ENCODE measurements around the gene STIM2. TPM values are rescaled to one million over a fixed set of nuclear protein-coding genes. Genes with fewer than 3 reads are reported as not detected.

STIM2 gene
- total and polyA plus RNA-seq, 9 of the 15 experiments (the other 6 are each of a cell fraction or from before 2014, with no cell fraction given) = 7.2 to 26.8 (median 15.4) TPM

DNA sequence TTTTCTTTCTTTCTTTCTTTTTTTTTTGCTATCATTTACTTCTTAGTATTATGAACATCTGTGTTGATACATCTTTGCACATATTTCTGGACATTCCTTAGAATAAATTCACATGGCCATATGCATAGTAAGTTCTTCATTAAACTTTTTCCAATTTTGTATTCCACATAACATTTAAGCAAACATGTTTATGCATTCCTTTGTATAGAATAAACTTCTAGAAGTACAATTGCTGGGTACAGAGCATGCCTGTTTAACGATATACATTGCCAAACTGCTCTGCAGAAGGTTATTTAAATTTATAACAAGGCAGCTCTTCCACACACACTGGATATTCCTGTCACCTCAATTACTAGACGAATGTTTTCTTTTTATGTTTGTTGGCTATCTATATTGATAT lies 36.0 kb upstream of the STIM2 start (continued):
- TF ChIP-seq, protein P1, sequence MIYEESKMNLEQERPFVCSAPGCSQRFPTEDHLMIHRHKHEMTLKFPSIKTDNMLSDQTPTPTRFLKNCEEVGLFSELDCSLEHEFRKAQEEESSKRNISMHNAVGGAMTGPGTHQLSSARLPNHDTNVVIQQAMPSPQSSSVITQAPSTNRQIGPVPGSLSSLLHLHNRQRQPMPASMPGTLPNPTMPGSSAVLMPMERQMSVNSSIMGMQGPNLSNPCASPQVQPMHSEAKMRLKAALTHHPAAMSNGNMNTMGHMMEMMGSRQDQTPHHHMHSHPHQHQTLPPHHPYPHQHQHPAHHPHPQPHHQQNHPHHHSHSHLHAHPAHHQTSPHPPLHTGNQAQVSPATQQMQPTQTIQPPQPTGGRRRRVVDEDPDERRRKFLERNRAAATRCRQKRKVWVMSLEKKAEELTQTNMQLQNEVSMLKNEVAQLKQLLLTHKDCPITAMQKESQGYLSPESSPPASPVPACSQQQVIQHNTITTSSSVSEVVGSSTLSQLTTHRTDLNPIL (CRISPR knock-in tag; IDR thresholded peaks at IDR 0.05) = no peak
- TF ChIP-seq MTA2 (IDR thresholded peaks at IDR 0.05; ENCODE audit: low read depth) (no peak), SMAD1 (IDR thresholded peaks at IDR 0.05; ENCODE audit: low read depth, low read length, partially characterized antibody) (no peak), KLF16 (IDR thresholded peaks at IDR 0.05) (no peak), ZKSCAN1 (IDR thresholded peaks at IDR 0.05; ENCODE audit: low read depth, low read length) (no peak)
- TF ChIP-seq, protein P2, sequence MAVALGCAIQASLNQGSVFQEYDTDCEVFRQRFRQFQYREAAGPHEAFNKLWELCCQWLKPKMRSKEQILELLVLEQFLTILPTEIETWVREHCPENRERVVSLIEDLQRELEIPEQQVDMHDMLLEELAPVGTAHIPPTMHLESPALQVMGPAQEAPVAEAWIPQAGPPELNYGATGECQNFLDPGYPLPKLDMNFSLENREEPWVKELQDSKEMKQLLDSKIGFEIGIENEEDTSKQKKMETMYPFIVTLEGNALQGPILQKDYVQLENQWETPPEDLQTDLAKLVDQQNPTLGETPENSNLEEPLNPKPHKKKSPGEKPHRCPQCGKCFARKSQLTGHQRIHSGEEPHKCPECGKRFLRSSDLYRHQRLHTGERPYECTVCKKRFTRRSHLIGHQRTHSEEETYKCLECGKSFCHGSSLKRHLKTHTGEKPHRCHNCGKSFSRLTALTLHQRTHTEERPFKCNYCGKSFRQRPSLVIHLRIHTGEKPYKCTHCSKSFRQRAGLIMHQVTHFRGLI (CRISPR knock-in tag; IDR thresholded peaks at IDR 0.05) = no peak

DNA sequence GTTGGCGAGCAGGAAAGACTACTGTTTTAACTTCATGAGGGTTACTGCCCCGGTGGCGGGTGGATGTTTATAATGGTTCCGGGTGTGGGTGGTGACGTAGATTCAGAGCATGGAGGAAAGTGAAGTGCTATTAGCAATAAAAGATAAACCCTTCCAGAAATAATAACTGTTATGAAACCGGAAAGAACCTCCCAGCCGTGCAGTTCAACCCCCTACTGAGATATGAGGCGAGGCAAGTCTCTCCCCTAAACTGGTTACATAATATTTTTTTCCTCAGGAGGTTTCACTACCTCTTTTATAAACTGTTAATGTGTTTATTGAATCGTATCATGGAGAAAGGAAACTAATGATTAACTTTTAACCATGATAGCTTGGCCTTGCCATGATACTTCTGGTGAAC lies 33.9 kb upstream of the STIM2 start:
- intact Hi-C loops (cut with micrococcal nuclease) = no loop called here
- no peaks in the 10 kb centered on the region; the same call in 1 of the 2 replicates for H3K9me3 ChIP-seq (replicated peaks; ENCODE audit: control insufficient read depth, insufficient read depth, low read depth, low read length)
- no TSS peak for BruUV-seq (replicated peaks)
- no peaks in the 10 kb centered on the region for H3K79me2 ChIP-seq (ENCODE audit: control insufficient read depth, insufficient read depth, low read length)
- no peak for DNase-seq (ENCODE audit: extremely low read depth in 1 of 4, low spot score in 3 of 4)
- H3K4me1 ChIP-seq (replicated peaks in 1 of 2; ENCODE audit: control insufficient read depth in 2 of 2, insufficient read depth in 2 of 2, low read length in 2 of 2) = no peaks in the 10 kb centered on the region
- no peak overlapping the region for H3K27ac ChIP-seq (ENCODE audit: extremely low read depth, low read depth, low read length)
- H3K9me1 ChIP-seq (ENCODE audit: control insufficient read depth, insufficient read depth, low read length) = no peaks in the 10 kb centered on the region
- no peaks in the 10 kb centered on the region for H3K27me3 ChIP-seq (ENCODE audit: control insufficient read depth in 2 of 2, insufficient read depth in 2 of 2, low read length in 2 of 2)
- WGBS (ENCODE audit: insufficient coverage, low coverage, missing lambda C conversion rate) = 36% methylated on average over 9 of the region's 9 CpGs
- no peak overlapping the region for H2AFZ ChIP-seq (ENCODE audit: low read depth, low read length)
- POLR2A ChIA-PET = no interaction called here
- H3K9ac ChIP-seq (ENCODE audit: insufficient read depth in 1 of 2, low read depth in 2 of 2, low read length in 2 of 2) = no peak overlapping the region
- ATAC-seq = no peak
- H3K36me3 ChIP-seq (ENCODE audit: control insufficient read depth, insufficient read depth, low read length) = no peaks in the 10 kb centered on the region
- H3K4me3 ChIP-seq = no peak overlapping the region
- CTCF ChIA-PET (ENCODE audit: low intra/inter-chr PET ratio) = no interaction called here
- H3K4me2 ChIP-seq (ENCODE audit: insufficient read depth, low read length) = no peak overlapping the region
- H4K20me1 ChIP-seq (replicated peaks; ENCODE audit: control insufficient read depth, insufficient read depth, low read length) = no peaks in the 10 kb centered on the region
- FAIRE-seq = no peak
- in situ Hi-C loops (cut with MboI) = no loop called here
- TF ChIP-seq, protein P3, sequence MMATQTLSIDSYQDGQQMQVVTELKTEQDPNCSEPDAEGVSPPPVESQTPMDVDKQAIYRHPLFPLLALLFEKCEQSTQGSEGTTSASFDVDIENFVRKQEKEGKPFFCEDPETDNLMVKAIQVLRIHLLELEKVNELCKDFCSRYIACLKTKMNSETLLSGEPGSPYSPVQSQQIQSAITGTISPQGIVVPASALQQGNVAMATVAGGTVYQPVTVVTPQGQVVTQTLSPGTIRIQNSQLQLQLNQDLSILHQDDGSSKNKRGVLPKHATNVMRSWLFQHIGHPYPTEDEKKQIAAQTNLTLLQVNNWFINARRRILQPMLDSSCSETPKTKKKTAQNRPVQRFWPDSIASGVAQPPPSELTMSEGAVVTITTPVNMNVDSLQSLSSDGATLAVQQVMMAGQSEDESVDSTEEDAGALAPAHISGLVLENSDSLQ (IDR thresholded peaks at IDR 0.05) = no peak
- TF ChIP-seq SRSF3 (IDR thresholded peaks at IDR 0.05; ENCODE audit: insufficient read depth, low read length) (no peak), BACH1 (tag; IDR thresholded peaks at IDR 0.05) (no peak), ZNF766 (CRISPR knock-in tag; conservative IDR thresholded peaks at IDR 0.05) (no peak), GABPA (tag; conservative IDR thresholded peaks at IDR 0.05; ENCODE audit: low read depth) (no peak)
- TF ChIP-seq, protein P4, sequence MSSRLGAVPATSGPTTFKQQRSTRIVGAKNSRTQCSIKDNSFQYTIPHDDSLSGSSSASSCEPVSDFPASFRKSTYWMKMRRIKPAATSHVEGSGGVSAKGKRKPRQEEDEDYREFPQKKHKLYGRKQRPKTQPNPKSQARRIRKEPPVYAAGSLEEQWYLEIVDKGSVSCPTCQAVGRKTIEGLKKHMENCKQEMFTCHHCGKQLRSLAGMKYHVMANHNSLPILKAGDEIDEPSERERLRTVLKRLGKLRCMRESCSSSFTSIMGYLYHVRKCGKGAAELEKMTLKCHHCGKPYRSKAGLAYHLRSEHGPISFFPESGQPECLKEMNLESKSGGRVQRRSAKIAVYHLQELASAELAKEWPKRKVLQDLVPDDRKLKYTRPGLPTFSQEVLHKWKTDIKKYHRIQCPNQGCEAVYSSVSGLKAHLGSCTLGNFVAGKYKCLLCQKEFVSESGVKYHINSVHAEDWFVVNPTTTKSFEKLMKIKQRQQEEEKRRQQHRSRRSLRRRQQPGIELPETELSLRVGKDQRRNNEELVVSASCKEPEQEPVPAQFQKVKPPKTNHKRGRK (tag; IDR thresholded peaks at IDR 0.05) = no peak
- TF ChIP-seq, protein P5, sequence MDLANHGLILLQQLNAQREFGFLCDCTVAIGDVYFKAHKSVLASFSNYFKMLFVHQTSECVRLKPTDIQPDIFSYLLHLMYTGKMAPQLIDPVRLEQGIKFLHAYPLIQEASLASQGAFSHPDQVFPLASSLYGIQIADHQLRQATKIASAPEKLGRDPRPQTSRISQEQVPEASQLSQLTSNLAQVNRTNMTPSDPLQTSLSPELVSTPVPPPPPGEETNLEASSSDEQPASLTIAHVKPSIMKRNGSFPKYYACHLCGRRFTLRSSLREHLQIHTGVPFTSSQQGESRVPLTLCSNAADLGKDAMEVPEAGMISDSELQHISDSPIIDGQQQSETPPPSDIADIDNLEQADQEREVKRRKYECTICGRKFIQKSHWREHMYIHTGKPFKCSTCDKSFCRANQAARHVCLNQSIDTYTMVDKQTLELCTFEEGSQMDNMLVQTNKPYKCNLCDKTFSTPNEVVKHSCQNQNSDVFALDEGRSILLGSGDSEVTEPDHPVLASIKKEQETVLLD (IDR thresholded peaks at IDR 0.05) = no peak

All from K562 (cell line).